GM18507 (cell line): ENCODE results near the gene LRRC8B.
"Not testable (repeated sequence)": the region's sequence is repeated elsewhere in the genome, so short reads cannot be mapped to it uniquely, and the experiment has no call there.

ENCODE experiments used
- DNase-seq: peaks from one replicate; pipeline ENCODE4 v3.0.0; 2011; ENCODE audit warnings: low read depth; ENCODE audit not compliant: insufficient read length; ENCODE audit errors: extremely low spot score
- FAIRE-seq: peaks from 2 replicates; lab custom pipeline; 2011; peaks lifted over from hg19 to GRCh38; lab: Jason Lieb, UNC

The LRRC8B gene

GRCh38 chr1:89622895-89623294 is 98.3 kb downstream of the LRRC8B start:
- FAIRE-seq (no peak), DNase-seq (no peak)

- FAIRE-seq (no peak), DNase-seq (no peak)
Measured at GRCh38 chr1:89624314-89624713, 99.7 kb downstream of the LRRC8B start.

DNA sequence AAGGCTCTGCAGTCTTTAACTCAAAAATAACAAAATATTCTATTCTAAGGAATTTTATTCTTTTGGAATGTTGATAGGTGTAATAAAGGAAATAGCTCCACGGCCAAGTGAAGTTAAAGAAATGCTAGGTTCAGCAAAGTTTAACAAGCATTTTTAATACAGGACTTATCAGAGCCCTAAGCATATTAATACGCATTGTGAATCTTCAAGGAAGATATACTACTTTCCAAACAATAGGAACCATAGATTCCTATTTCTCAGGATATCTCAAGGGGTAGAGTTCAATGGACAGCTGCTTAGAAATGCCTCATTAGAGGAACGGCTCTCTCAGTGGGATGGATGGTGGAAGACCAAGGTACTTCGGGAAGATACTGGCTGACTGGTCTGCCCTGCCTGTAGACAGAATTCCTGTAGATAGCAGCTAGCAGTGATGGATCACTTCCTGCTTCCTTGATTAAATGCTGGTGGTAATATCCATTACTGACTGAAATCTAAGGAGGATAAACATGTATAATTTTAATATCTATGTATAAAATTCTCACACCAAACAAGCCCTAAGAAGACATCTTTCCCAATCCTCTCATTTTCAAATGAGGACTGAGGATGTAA is 100.2 kb downstream of the LRRC8B start:
- no peak for DNase-seq
- FAIRE-seq: no peak

DNA sequence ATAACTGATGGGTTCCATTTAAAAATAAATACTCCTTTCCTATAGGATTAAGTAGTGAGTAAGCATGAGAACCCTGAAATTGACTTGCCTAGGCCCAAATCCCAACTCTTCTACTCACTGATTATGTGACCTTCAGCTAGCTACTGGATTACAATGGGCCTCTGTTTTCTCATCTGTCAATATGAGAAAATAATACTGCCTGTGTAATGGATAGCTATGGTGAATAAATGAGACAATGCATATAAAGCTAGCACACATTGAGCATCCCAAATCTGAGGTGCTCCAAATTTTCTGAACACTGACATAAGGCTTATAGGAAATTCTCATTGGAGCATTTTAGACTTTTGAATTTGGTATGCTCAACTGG is 103.0 kb downstream of the LRRC8B start:
- no peak for DNase-seq
- FAIRE-seq: no peak

GRCh38 chr1:89629146-89629545 is 104.5 kb downstream of the LRRC8B start:
- FAIRE-seq (peak; percentile 49), DNase-seq (no peak)

DNA sequence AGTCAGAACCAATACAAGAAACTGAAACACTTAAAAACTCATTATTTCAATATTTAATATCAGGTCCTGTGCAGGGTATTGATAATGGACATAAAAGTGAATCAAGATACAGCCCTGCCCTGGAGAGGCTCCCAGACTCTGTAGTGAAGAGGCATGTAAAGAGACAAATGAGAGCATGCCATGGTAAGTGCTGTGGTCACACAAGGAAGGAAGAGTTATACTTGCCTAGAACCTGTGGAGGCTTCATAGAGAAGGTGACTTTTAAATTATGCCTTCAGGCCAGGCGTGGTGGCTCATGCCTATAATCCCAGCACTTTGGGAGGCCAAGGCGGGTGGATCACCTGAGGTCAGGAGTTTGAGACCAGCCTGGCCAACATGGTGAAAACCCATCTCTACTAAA is 105.0 kb downstream of the LRRC8B start:
- DNase-seq, FAIRE-seq: not testable (repeated sequence)

- FAIRE-seq: no peak
- DNase-seq: no peak
Measured at GRCh38 chr1:89630048-89630447, 105.4 kb downstream of the LRRC8B start.

DNA sequence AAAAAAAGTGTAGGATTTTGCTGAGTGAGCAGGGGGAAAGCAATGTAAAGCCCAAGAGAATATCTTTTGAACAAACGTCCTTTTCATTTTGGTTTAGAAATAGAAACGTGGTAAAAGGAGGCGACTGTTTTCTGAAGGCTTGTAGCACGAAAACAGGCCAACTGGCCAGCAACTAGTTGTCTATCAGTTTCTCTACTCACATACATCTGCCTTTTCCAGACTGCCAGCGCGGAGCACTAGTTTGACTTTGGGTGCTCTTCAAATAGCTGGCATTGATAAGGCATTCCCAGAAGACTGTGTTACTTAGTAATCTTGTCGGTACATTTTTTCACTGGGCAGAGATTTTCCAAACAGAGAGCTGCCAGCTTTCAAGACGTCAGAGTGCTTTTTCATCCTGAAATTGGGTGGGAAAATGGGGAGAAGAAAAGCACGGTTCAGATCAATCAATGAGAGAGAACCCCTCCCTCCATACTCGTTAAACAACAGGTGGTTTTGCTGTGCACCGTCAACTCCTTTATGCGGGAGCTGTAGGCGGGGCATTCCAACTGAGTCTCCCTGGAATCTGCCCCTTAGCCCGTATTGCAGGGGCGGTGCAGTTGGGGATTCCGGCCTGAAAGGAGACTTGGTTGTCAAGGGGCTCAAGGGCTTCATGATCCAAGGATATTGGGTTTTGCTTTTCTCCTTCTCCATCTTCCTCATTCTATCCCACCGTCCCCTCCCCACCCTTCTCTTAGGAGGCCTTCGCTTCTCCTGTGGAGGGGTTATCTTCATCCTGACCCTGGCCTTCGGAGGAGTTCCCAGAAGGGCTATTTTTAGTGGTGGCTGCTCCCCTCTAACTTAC is 107.4 kb downstream of the LRRC8B start:
- no peak for FAIRE-seq
- DNase-seq: no peak

- FAIRE-seq (peak; percentile 70), DNase-seq (peak; percentile 64)
Measured at GRCh38 chr1:89632657-89633247, 108.1 kb downstream of the LRRC8B start, which contains the start of gene LRRC8C. TSS of gene LRRC8C (plus strand) at chr1:89633120. CDS start at chr1:89686474, 53,354 bp downstream.

DNA sequence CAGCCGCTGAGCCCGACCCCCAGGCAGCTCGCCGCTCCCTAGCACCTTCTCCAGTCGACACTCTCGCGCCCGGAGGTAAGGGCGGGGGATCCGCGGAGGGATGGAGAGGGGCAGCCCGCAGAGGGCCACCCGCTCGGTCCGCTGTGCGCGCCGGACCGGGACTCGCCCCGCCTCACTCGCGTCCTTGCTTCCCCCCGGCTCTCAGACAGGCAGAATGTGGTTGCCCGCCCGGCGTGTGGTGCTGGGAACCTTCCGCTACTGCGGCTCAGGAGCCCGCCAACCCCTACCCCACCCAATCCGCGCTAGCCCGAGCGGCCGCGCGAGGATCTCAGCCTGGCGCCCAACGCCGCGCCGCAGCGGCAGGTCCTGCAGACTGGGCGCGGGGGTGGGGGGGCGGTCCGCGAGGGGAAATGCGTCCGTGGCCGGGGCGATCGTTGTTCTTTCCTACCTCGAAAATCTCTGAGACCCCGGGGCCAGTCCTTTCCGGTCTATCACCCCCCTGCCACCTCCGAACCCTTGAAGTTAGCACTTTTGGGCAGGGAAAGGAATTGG is 108.7 kb downstream of the LRRC8B start:
- DNase-seq (peak; percentile 26), FAIRE-seq (no peak)

DNA sequence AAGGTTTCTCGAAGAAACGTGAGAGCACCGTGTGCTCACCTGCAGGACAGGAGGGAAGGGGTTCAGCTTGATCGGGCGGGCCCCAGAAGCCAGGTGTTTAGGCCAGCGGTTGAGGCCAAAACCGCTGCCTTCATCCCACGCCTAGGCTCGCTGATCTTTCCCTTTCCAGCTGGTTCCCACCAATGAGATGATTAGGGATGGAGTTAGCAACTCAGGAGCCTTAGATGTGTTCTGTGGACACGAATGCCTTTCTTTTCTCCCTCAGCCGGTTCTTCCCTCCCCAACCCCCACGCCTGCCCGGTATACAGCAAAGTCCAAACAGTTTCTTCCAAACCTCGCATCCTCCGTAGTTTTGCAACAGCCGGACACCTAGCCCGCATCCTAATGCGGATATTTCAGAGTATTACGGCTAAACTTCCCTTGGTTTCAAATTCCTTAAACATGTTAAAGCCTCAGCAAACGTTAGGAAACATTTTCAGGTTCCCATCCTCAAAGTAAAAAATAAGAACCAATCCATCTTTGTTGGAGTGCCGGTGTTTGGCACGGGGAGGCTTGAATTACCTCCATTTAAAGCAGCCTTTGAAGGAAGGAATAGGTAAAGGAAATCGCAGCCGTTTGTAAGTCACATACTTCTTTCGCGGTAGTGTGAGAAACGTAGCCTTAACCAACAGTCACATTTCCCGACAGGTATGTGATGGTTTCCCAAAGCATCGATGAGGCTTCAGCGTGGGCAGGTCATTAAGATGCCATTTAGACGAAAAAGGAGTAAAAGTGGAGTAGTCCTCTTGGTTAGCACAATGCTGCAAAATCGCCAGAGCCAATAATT is 109.4 kb downstream of the LRRC8B start:
- peak; percentile 50 for FAIRE-seq

DNA sequence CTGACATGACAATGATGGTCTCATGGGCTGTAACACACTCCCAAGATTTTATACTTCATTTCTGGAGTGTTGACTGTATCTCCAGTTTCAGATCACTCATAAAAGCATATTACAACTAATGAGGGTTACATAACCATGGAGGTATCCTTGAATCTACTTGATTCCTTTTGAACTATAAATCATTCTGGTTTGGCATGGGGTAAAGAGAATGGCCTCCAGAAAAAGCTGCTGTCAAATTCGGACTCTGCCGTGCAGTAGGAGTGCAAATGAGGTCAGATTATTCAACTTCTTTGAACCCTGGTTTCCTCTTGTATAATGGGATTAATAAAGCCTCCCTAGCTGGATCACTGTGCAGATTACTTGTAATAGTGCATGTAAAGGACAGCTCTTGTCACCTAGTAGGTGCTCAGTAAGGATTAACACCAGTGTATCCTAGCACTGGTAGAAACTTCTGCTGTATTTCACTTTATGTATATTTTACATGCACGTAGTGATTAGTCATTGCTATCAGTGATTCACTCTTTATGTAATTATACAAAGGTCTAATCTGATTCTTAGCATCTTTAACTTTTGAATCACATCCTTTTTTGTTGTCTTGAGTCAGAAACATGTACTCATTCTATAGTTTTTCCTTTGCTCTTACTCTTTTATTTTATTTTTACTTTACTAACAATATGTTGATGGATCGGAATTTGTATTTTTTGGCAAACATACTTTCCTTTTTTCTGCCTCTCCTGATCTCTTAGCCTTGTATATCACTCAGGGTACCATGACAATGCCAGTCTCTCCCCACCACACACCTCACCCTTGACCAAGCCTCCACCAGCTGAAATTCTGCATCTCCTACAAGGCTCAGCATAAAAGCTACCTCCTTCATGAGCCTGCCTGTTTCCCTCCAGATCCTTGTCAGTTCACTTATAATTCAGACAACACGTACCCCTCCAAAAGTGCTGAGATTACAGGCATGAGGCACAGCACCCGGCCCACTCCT is 111.5 kb downstream of the LRRC8B start:
- FAIRE-seq: peak; percentile 44
- DNase-seq: no peak

More for the DNA sequence above, 109.4 kb downstream of the LRRC8B start:
- DNase-seq: no peak

DNA sequence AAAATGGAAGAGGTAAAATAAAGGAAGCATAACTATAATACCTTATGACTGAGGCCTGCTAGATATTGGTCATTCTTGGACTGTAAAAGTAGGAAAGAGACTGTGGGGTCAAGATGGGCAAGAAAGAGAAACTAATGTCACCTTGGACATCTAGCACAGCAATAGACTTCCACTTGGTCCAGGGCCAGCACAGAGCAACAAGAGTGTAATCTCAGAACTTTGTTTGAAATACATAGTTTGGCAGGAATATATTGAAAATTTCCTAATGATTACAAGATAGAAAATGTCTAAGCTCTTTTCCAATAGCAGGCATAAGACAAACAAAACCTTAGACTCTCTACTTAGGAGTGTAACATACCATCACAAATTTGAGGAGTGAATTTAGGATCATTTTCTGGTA is 112.9 kb downstream of the LRRC8B start:
- FAIRE-seq (no peak), DNase-seq (no peak)

DNA sequence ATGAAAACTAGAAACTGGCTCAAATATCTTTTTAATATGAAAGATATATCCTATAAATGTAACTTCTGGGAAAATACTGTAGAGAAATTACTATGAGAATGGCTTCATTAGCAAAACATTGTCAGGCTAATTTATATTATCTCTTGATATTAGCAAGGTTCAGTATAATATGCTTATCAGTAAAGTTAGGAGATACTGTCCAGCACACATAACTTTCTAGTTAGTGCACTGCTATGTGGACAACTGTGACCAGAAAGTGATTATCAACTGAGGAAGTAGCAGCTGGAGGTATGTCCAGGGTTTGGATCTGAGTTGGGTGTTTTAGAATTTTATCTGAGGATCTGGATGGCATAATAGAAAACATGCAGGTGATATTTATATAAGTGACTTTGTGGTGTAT is 115.8 kb downstream of the LRRC8B start:
- DNase-seq (no peak), FAIRE-seq (no peak)

- no peak for DNase-seq
- peak; percentile 18 for FAIRE-seq
Measured at GRCh38 chr1:89641781-89642180, 117.2 kb downstream of the LRRC8B start.

DNA sequence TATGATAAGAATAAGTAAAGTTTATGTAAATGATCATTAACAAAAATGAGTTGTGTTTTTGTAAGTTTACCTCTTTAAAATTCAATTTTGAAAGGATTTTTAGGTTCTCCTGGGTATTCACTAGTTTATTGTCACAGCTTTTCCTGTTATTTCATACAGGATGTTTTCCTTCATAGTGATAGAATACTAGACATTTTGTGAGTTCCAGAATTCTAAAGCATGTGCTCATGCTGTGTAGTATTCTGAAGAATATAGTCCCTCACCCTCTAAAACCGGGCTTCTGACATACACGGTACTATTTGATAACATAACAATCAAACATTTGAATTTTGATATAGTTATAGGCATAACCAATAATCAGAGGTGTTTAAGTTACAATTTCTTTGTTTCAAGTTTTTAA is 118.9 kb downstream of the LRRC8B start:
- DNase-seq (no peak), FAIRE-seq (no peak)

GRCh38 chr1:89644119-89644814 is 119.6 kb downstream of the LRRC8B start:
- DNase-seq (no peak), FAIRE-seq (no peak)

DNA sequence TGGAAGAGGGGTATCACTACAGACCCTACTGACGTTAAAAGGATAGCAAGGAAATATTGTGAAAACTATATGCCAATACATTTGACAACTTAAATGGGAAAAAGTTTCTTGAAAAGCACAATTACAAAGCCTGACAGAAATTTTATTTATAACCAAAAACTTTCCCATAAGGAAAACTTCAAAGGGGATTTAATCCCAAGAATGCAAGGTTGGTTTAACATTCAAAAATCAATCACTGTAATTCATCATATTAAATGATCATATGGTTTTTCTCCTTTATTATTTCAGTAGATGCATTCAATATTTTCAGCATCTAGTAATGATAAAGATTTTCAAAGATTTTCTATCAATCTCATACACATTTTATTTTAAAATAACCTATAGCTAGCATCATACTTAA is 121.6 kb downstream of the LRRC8B start:
- DNase-seq (no peak), FAIRE-seq (no peak)
